NCI-H187 treated with DMSO at 0.1 percent for 48 hours (cell line): ENCODE results near the gene SLC17A1.

Experiments
- DNase-seq: peaks from one replicate; lab custom pipeline; 2025; lab: John Stamatoyannopoulos, UW

Gene SLC17A1, protein sequence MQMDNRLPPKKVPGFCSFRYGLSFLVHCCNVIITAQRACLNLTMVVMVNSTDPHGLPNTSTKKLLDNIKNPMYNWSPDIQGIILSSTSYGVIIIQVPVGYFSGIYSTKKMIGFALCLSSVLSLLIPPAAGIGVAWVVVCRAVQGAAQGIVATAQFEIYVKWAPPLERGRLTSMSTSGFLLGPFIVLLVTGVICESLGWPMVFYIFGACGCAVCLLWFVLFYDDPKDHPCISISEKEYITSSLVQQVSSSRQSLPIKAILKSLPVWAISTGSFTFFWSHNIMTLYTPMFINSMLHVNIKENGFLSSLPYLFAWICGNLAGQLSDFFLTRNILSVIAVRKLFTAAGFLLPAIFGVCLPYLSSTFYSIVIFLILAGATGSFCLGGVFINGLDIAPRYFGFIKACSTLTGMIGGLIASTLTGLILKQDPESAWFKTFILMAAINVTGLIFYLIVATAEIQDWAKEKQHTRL

GRCh38 chr6:25831532-25832306 lies at the start of gene SLC17A1:
TSS of gene SLC17A1 (minus strand) at chr6:25832052. CDS start at chr6:25830557, 1,495 bp downstream.
- no peak for DNase-seq

DNA sequence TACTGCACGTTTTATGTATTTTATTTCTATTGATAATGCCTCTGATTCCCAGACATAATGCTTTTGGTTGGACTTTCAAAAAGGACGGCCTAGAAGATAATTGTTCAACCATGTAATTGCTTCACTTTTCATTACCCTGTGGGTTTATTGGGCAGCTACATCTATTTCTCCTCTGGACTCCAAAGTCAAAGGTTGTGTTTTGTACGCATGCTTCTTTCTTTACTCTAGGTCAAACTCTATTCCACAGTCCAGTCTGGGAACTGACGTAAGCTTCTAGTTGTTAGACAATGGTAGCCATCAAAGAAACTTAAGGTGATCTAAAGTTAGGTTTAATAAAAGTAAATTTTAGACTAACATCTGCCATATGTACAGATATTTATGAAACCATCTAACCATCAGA lies 48.7 kb upstream of the SLC17A1 start:
- DNase-seq: no peak

GRCh38 chr6:25878721-25879322 lies 47.0 kb upstream of the SLC17A1 start:
- no peak for DNase-seq

GRCh38 chr6:25875926-25876602 lies 44.2 kb upstream of the SLC17A1 start:
- no peak for DNase-seq

DNA sequence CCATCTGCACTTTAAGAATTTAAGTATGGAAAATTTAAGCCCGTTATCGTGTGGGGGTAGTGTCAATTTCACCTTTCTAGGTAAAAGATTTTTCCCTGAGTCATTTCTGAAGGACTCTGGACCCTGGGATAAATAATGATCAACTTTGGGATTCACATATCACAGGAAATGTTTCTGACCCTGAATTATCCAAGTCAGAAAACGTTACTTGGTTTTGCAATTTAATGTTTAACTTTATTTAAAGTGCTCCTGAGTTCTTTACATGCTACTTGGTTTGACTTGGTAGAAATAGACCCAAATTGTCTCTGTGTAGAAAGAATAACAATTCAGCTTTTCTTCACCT lies 43.7 kb upstream of the SLC17A1 start:
- DNase-seq: no peak

DNA sequence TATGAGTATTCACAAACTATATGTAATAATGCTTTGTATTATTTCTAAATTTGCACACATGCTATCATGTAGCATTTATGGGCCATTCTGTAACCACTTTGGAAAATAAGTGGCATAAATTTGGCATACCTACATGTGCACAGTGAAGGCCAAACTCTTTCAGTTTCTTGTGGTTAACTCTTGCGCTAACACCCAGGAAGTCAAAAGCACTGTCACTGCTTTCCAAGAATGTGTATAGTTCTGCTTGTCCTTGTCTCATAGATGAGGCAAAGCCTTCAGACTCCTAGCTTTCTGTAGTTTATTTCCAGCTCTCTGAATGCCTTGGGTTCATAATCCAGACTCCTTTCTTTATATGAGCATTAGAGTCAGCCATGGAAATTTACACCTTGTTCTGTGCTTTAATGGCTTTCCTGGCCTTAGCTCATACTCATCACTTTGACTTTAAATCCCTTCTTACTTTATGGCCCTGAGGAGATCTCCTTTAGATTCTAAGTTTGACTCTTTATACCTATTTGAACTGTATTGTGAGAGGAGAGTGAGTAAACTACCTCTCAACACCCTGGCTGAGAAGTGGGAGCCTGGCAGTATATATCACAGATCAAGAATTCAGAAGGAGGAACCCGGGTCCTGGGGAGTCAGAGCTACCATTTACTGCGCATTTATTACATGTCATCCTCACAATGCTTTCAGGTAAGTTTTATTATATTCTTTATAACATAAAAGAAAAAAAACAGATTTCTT lies 43.1 kb upstream of the SLC17A1 start:
- no peak for DNase-seq

GRCh38 chr6:25874118-25874517 lies 42.3 kb upstream of the SLC17A1 start, which contains the start of gene SLC17A3:
TSS of gene SLC17A3 (minus strand) at chr6:25874243. CDS start at chr6:25868387, 5,856 bp downstream.
- DNase-seq: no peak

GRCh38 chr6:25872814-25873213 lies 41.0 kb upstream of the SLC17A1 start:
- no peak for DNase-seq

- no peak for DNase-seq
These were observed 38.0 kb upstream of the SLC17A1 start for GRCh38 chr6:25869840-25870239.

GRCh38 chr6:25868436-25869183 lies 36.8 kb upstream of the SLC17A1 start:
- no peak for DNase-seq

DNA sequence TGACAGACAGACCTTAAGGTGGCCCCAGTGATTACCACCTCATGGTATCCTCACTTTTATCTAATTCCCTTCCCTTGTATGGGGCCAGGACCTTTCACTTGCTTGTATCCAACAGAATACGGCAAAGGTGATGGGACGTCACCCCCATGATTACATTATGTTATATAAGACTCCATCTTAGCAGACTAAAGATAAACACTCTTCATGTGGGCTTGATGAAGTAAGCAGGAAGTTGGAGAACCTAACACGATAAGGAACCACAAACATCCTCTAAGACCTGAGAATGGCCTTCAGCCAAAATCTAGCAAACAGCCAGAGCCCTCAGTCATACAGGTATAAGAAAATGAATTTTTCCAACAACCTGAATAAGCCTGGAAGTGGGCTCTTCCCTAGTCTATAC lies 34.2 kb upstream of the SLC17A1 start:
- DNase-seq: no peak

DNA sequence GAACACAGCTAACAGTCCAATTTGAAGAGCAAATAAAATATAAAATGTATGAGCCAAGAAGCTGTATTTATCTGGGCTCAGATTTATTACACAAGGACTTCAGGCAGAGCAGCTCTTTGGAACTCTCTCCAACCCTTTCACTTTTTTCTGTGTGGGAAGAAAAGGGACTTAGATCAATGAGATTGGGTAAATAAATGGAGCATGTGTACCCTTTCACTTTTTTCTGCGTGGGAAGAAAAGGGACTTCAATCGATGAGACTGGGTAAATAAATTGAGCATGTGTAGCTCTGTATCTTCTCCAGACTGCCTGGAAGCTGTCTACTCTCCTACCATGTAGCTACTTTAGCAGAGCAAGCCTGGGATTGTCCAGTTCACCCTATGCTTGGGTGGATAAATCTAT lies 31.5 kb upstream of the SLC17A1 start:
- DNase-seq: no peak

- DNase-seq: no peak
These were observed 30.3 kb upstream of the SLC17A1 start for GRCh38 chr6:25862199-25862598.

GRCh38 chr6:25852756-25853155 lies 20.9 kb upstream of the SLC17A1 start:
- no peak for DNase-seq

GRCh38 chr6:25851961-25852360 lies 20.1 kb upstream of the SLC17A1 start:
- DNase-seq: no peak

- no peak for DNase-seq
These were observed 12.7 kb upstream of the SLC17A1 start for GRCh38 chr6:25844518-25844917.

DNA sequence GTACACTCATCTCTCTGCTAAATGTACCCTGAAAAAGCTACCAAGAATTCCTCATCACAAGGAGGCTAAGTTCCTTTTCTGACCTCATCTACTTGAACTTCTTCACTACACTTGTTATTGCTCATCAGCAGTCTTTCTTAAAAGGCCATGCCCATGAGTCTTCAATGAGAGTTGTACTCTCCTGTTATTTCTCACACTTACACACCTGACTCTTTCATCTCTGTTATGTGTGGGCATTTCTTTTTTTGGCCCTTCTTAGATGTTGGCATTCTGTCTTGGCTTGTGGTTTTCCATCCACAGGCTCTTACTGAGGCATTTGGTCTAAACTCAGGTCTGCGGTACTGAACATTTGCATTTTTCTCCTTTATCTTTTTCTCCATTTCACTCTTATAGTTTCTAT lies 10.7 kb upstream of the SLC17A1 start:
- no peak for DNase-seq

- no peak for DNase-seq
These were observed 3.8 kb upstream of the SLC17A1 start for GRCh38 chr6:25835442-25836283.

DNA sequence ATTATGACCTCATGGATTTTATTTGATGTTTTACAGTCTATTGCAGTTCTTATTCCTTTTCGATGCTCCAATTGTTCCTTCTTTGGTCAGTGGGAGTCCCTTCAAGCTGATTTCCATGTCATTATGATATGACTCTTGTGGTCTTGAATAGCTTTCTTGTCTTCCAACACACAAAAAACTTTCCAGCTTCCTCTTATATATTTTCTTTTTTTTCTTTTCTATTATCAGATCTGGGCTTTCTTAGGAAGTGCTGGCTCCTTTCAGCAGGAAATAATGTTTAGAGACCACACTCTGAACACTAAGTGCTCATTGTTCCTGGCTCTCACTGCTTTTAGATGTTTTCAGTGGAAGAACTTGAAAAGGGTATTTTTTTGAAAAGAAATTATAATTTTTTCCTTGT lies 3.1 kb upstream of the SLC17A1 start:
- no peak for DNase-seq

- no peak for DNase-seq
These were observed 1.3 kb upstream of the SLC17A1 start for GRCh38 chr6:25833136-25833535.
